Esophagus mucosa (tissue), 1 donor: ENCODE results near the gene SURF2. TPM values are rescaled to one million over a fixed set of nuclear protein-coding genes. Genes with fewer than 3 reads are reported as not detected.
"Not testable (repeated sequence)": the region's sequence is repeated elsewhere in the genome, so short reads cannot be mapped to it uniquely, and the experiment has no call there.

ENCODE experiments used
- ATAC-seq: fragments of 200-7000 bp; cut with Tn5 transposase; one replicate; pipeline ENCODE4 v1.9.1; 2020
- total RNA-seq: library from RNA; stranded (reverse); gene quantifications from one replicate; pipeline ENCODE4 v1.2.4, GENCODE V29; 2023
- donor health status: DM: yes; HTN: yes; CAD: no.

The SURF2 gene
- total RNA-seq, 1 donor from 2014 or later = 25.6 TPM

- ATAC-seq = no peak
These were observed 22.1 kb downstream of the SURF2 start for GRCh38 chr9:133378408-133378962.

DNA sequence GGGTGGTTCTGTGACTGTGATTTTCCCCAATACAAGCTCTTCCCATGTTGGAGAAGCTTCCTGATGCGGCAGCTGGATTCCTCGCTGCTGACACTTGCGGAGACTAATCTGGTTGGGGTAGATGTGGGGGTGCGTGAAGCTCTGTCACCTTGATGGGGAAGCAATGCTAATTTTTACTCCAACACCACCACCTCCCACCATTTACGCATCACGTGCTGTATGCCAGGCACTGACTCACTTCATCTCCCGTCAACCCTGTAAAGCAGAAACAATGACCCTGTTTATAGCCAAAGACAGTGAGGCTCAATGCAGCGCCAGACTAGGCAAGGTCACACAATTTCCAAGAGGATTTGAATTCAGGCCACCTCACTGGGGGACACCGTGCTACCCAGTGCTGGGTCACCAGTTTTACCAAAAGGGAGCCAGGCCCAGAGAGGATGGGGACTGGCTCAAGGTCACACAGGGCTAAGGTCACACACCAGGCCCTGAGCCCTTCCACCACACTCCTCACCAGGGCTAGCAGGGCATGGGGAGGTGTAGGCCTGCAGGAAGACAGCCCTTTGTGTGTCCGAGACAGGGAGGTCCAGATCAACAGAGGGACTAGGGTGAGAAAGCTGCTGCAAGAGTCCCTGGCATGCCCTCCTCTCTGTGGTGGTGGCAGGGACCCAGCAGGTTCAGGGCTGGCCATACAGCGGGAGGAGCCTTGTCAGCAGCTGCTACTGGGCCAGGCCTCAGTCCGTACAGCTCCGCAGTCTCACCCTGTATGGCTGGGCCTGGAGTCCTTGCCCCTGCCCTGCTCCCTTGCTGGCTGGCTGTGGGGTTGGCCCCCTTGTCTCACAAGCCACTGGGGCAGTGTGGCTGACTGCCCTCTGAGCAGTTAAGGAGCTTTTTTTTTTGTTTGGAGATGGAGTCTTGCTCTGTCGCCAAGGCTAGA, 23.1 kb downstream of the SURF2 start:
- no peak for ATAC-seq

DNA sequence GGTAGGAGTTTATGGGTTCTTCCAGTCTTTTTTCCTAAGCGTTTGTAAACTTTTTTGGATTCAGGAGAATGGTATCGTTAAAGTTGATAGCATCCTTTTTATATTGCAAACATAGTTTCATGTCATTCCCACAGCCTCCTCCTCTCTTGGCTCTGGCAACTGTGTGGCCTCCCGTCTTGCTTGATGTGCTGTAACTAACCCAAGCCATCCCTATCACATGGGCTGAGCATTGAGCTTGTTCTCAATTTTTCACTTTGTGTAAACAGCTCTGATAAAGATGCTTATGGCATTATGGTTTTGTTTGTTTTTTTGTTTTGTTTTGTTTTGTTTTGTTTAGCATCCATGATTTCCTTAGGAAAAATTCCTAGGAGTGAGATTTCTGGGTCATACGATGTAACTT, 24.4 kb downstream of the SURF2 start:
- ATAC-seq = no peak

DNA sequence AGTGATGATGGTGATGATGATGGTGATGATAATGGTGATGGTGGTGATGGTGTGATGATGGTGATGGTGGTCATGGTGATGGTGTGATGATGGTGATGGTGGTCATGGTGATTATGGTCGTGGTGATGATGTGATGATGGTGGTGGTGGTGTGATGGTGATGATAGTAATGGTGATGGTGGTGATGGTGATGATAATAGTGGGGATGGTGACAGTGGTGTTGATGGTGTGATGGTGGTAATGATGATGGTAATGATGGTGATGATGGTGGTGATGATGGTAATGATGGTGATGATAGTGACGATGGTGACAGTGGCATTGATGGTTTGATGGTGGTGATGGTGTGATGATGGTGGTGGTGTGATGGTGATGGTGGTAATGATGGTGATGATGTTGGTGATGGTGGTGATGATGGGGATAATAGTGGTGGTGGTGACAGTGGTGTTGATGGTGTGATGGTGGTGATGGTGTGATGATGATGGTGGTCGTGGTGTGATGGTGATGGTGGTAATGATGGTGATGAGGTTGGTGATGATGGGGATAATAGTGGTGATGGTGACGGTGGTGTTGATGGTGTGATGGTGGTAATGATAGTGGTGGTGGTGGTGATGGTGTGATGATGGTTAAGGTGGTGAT, 26.3 kb downstream of the SURF2 start:
- ATAC-seq = no peak

- ATAC-seq = no peak
These were observed 27.1 kb downstream of the SURF2 start for GRCh38 chr9:133383438-133383837.

- ATAC-seq = no peak
These were observed 28.5 kb downstream of the SURF2 start for GRCh38 chr9:133384736-133385321.

DNA sequence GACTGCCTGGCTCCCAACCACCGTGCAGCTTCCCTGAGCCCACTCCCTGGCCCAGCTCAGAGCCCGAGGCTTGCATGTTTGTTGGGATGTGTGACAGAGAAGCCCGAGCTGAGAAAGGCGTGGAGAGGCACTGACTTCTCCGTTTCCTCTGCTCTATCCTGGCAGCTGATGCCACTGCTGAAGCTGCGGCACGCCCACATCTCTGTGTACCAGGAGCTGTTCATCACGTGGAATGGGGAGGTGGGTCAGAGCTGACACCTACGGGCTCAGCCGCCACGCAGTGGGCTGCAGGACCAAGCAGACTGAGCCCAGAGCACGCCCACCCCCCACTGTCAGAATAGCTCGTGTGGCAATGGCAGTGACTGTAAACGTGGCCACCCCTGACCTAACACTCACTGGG, 29.1 kb downstream of the SURF2 start:
- ATAC-seq = no peak

DNA sequence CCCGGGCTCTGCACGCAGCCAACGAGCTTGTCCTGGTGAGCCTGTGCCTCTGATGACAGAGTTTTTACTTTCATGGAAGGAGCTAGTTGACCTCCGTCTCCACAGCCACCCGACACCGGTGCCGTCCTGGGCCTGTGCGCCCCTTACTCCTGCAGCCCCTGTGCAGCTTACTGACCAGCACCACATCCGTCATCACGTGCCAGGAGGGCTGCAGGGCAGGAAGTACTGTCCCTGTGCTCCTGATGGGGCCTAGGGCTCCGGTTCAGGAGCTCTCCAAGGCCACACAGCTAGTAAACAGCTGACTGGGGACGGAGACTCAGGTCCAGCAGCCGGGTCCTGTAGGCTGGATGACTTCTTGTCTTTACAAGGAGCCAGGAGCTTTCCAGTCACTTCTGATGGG, 30.0 kb downstream of the SURF2 start:
- ATAC-seq = no peak

DNA sequence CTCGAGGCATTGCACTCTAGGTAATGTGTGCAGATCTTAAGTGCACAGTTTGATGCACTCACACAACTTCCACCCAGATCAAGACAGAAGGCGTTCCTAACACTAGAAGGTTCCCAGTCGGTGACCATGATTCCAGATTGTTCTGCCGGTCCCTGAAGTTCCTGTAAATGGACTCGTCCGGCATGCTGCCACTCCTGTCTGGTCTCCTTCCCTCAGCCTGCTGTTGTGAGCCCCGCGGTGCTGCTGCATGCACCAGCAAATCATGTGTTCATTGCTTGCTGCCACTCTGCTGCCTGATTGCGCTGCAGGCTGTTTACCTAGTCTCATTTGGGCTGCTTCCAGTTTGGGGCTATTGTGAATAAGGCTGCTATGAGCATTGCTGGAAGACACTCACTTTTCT, 31.3 kb downstream of the SURF2 start:
- ATAC-seq = peak; percentile 83

- no peak for ATAC-seq
These were observed 32.7 kb downstream of the SURF2 start for GRCh38 chr9:133389025-133389557.

- ATAC-seq = no peak
These were observed 33.2 kb downstream of the SURF2 start for GRCh38 chr9:133389562-133389961.

GRCh38 chr9:133390713-133391112, 34.4 kb downstream of the SURF2 start:
- ATAC-seq = no peak

DNA sequence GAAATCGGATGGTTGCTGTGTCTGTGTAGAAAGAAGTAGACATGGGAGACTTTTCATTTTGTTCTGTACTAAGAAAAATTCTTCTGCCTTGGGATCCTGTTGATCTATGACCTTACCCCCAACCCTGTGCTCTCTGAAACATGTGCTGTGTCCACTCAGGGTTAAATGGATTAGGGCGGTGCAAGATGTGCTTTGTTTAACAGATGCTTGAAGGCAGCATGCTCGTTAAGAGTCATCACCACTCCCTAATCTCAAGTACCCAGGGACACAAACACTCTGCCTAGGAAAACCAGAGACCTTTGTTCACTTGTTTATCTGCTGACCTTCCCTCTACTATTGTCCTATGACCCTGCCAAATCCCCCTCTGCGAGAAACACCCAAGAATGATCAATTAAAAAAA, 35.1 kb downstream of the SURF2 start:
- not testable (repeated sequence) for ATAC-seq

- ATAC-seq = not testable (repeated sequence)
These were observed 36.0 kb downstream of the SURF2 start for GRCh38 chr9:133392308-133392707.

- ATAC-seq = no peak
These were observed 37.0 kb downstream of the SURF2 start for GRCh38 chr9:133393399-133393798.

DNA sequence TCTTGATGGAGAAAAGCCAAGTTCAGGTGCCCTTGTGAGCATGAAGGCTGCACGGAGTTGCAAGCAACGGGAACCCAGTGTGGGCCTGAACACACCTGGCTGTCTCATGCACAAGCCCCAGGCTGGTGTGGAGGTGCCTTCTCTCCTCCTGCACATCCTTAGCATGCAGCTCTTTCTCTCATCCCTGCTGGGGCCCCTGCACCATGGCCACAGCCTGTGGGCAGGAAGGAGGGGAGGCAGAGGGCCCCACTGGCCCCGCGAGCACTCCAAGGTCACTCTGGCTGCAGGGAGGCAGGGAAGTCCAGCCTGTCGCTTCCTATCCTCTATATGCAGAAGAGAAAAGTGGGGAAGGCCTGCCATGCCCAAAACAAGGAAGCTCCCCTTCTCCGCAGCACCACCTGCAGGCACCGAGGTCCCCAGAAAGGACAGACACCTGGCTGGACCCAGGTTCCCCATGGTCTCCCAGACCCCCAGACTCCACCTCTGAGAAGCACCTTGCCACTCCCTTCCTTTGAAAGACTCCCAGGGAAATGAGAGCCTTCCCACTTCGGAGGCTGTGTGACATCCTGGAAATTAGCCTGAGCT, 38.4 kb downstream of the SURF2 start:
- ATAC-seq = no peak

DNA sequence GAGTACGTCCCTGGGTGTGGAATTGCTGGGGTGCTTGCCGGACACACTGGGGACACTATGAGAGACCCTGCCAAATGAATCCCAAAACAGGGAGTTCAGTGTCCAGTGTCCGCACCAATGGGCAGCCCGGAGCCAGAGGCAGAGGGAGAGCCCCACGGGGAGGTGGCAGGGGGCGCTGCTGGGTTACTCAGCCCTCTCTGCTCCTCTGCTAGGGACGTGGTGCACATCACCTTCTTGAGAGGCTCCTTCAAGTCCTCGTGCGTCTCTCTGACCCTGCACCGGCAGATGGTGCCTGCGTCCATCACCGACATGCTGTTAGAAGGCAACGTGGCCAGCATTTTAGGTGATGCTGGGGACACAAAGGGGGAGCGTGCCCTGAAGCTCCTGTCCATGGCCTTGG, 40.6 kb downstream of the SURF2 start:
- no peak for ATAC-seq

DNA sequence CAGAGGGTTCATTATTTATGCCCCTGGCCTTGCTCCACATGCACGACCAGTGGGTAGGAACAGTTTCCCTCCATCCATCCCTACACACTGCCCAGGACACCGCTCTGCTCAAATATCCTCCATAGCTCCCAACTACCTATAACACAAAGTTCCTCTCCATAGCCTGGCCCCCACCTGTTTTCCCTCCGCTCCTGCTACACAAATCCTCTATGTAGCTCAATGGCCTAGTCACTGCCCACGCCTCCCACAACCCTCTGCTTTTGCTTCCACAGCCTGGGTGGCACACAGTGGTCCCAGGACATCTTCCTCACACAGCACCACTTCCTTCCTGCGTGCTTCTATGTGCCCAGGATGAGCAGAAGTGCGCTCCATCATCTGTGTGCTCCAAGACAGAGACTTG, 41.0 kb downstream of the SURF2 start:
- no peak for ATAC-seq

- no peak for ATAC-seq
These were observed 41.5 kb downstream of the SURF2 start for GRCh38 chr9:133397895-133398294.

DNA sequence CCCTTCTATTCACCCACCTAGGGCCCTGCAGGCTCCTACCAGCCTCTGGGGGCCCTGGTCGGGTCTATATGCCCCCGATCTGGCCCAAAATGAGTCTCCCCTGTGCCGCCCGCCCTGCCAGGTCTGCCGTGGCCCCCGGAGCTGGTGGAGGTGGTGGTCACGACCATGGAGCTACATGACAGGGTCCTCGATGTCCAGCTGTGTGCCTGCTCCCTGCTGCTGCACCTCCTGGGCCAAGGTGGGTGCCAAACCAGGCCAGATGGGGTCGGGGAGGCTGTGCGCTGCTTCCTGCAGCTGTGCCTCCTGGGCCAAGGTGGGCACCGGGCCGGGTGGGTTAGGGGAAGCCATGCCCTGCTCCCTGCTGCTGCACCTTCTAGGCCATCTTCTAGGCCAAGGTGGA, 43.9 kb downstream of the SURF2 start:
- no peak for ATAC-seq

DNA sequence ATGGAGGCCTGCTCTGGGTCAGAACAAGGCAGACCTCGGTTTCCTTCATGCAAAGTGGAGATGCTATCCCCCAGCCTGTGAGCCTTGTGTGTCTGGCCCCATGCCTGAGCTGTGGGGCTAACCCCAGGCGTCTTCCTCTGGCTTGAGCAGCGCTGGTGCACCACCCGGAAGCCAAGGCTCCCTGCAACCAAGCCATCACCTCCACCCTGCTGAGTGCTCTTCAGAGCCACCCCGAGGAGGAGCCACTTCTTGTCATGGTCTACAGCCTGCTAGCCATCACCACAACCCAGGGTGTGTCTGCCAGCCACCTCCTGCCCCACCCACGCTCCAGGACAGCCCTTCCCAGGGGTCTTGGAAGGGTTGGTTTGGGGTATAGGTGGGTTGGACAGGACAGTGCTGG, 45.2 kb downstream of the SURF2 start:
- no peak for ATAC-seq

DNA sequence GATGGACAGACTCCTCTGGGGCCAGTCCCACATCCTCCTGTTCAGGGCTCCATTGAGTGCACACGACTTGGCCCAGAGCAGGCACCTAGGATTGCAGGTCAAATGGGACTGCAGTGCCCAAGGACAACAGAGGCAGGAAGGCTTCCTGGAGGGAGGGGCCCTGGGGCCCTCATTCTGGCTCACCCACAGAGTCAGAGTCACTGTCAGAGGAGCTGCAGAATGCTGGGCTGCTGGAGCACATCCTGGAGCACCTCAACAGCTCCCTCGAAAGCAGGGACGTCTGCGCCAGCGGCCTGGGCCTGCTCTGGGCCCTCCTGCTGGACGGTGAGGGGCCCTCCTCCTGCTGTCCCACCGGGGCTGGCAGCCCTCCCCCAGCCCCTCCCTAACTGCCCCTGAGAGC, 46.3 kb downstream of the SURF2 start:
- ATAC-seq = no peak
